ENCODE measurements around the gene CAMKMT.

Gene CAMKMT

GRCh38 chr2:44807201-44808025, 445.7 kb downstream of the CAMKMT start:
- DNase-seq, result no peak

DNA sequence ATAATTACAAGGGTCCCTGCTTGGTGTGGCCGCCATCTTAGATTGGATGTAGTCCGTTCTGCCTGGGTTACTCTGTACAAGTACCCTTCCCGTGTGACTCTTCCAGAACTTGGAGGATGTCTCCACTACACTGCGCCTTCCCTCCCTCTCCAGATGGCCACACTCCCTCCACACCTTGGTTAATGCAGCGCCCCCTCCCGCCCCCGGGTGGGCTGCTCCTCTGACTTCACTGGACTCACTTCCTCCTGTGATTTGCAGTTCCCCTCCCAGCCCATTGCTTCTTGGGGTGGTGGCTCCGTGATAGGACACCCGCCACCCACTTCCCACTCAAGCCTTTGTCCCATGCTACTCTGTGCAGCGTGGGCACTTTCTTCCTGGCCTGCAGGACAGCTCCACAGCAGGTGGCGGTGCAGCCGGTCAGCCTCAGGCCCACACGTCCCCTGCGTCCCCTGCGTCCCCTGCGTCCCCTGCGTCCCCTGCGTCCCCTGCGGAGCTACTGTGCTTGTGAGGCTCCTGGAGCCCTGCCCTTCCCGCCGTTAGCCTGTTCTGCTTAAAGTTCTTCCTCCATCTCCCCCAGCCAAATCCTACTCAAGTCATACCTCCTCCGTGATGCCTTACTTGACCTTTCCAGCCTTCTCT, 449.3 kb downstream of the CAMKMT start:
- no peak for DNase-seq

DNA sequence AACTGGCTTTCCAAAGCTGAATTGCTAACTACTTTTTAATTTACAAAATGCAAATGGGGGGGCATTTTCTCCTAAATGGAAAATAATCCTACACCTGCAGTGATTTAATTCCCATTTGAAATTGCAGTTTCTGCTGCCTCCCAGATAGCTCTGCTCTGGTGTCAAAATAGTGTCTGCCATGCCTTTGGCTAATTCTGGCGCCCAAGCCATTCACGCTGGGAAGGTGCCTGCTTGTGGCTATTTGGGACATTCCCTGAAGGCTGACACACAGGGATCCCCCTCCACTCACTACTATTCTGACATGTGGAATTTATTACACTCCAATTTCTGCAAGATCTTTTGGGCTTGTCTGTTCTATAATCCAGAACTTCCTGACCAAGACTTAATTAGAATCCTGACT, 451.4 kb downstream of the CAMKMT start:
- no peak for DNase-seq

- no peak for DNase-seq
These were observed 451.9 kb downstream of the CAMKMT start for GRCh38 chr2:44813658-44814057.

DNA sequence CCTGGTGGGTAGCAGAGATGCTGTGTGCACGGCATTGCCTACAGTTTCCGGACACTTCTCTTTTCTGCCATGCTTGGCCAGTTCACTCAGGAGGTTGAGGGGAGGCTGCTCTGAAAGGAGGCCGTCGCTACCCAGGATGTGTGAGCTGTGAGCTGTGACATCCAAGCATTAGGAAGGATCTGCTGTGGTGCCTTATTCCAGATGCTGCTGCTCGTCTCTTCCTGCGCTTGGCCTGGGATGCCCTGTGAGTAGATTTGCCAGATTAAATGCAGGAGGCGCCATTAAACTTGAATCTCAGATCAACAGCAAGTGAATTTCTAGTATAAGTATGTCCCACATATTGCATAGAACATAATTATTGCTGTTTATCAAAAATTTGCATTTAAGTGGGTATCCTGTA, 455.5 kb downstream of the CAMKMT start:
- no peak for DNase-seq

DNA sequence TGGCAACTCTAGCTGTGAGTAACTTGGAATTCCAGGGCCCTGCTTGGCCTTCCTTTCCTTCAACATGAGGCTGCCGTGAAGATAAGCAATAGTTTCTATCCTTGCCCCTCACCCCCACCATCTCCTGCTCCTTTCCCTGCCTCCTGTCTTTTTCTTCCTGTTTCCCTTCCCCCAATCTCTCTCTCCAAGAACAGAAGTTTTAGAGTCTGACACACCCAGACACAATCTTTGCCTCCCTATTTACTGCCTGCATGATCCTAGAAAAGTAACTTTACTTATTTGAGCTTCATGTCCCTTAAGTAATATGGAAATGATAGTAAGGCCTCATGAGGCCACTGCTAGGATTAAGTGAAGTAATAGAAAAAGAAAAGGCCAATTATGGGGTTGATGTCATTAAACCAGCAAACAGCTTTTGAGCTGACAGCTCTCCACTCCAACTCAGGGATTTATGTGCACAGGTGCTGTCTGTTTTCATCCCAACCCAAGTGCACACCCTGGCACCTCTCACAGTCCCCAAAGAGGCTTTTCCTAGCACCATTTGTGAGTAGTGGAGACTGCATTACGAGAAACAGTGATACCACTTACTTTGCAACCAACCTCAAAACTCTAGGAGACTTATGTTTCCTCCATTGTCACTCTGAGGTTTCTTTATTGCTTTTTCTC, 456.1 kb downstream of the CAMKMT start:
- DNase-seq, result no peak

DNA sequence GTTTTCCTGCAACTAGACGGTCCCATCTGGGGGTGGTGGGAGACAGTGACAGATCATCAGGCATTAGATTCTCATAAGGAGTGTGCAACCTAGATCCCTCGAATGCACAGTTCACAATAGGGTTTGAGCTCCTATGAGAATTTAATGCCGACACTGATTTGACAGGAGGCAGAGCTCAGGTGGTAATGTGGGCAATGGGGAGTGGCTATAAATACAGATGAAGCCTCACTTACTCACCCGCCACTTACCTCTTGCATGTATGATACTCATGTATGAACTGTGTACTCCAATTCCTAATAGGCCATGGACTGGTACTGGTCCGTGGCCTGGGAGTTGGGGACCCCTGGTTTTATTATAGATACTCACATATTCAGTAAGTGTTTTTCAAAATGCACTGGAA, 457.3 kb downstream of the CAMKMT start:
- DNase-seq, result no peak

- no peak for DNase-seq
These were observed 459.8 kb downstream of the CAMKMT start for GRCh38 chr2:44821500-44821899.

- DNase-seq, result no peak
These were observed 460.4 kb downstream of the CAMKMT start for GRCh38 chr2:44822174-44822573.

Measured in stimulated activated naive CD4-positive, alpha-beta T cell (primary cell).